ENCODE results near the gene GADD45GIP1. TPM values are rescaled to one million over a fixed set of nuclear protein-coding genes. Genes with fewer than 3 reads are reported as not detected.
A peak's percentile ranks its signal among the peaks of the same experiment; 100 is the strongest.
"Not testable (repeated sequence)": the region's sequence is repeated elsewhere in the genome, so short reads cannot be mapped to it uniquely, and the experiment has no call there.

Gene GADD45GIP1
- total RNA-seq, 1 experiment from 2014 or later = 36.7 TPM

- DNase-seq (ENCODE audit: low read depth, low spot score) (no peak), ATAC-seq (no peak)
- Histone ChIP-seq H3K36me3 (ENCODE audit: control insufficient read depth, insufficient read depth, low read length) (peaks cover 7% of the 10 kb centered on the region), H3K9me3 (ENCODE audit: control insufficient read depth, insufficient read depth, low read depth, low read length) (no peaks in the 10 kb centered on the region), H3K4me3 (ENCODE audit: low read depth in 2 of 2, low read length in 2 of 2) (peak overlapping the region; percentile 72 to 78), H3K27me3 (ENCODE audit: control insufficient read depth, insufficient read depth, low read length) (no peaks in the 10 kb centered on the region), H3K27ac (ENCODE audit: low read length) (peak overlapping the region; percentile 58), H3K4me1 (ENCODE audit: control insufficient read depth, insufficient read depth, low read length) (peaks cover 30% of the 10 kb centered on the region)
- TF ChIP-seq POLR2AphosphoS5 (IDR thresholded peaks at IDR 0.05; ENCODE audit: low read depth, low read length) = 0 out of 2 replicates have a peak, but pooled peaks have one; percentile 3
- TF ChIP-seq REST (IDR thresholded peaks at IDR 0.05; ENCODE audit: insufficient read depth in 1 of 2, low read depth in 2 of 2, low read length in 1 of 2) = no peak
- in situ Hi-C loops (cut with HindIII; ENCODE audit: low pct_unique_long_range_greater_than_20kb, low sequenced_read_pairs) (no loop called here), intact Hi-C loops (cut with micrococcal nuclease; ENCODE audit: unreplicated experiment) (no loop called here)
- BruUV-seq (replicated peaks) = no TSS peak
- CTCF ChIA-PET = no interaction called here
- POLR2A ChIA-PET = no interaction called here
These were observed 1.0 kb downstream of the GADD45GIP1 start for GRCh38 chr19:12955996-12956395.

GRCh38 chr19:12955575-12955974 lies 1.4 kb downstream of the GADD45GIP1 start:
- POLR2A ChIA-PET; H3K27me3 ChIP-seq (ENCODE audit: control insufficient read depth, insufficient read depth, low read length); H3K9me3 ChIP-seq (ENCODE audit: control insufficient read depth, insufficient read depth, low read depth, low read length); BruUV-seq (replicated peaks); ATAC-seq; intact Hi-C loops (cut with micrococcal nuclease; ENCODE audit: unreplicated experiment); H3K36me3 ChIP-seq (ENCODE audit: control insufficient read depth, insufficient read depth, low read length); in situ Hi-C loops (cut with HindIII; ENCODE audit: low pct_unique_long_range_greater_than_20kb, low sequenced_read_pairs); DNase-seq (ENCODE audit: low read depth, low spot score); CTCF ChIA-PET: not testable (repeated sequence)
- Histone ChIP-seq H3K4me3 (ENCODE audit: low read depth in 2 of 2, low read length in 2 of 2) (peak overlapping the region; percentile 72 to 78), H3K27ac (ENCODE audit: low read length) (peak overlapping the region; percentile 58), H3K4me1 (ENCODE audit: control insufficient read depth, insufficient read depth, low read length) (peaks cover 30% of the 10 kb centered on the region)

- Histone ChIP-seq H3K4me1 (ENCODE audit: control insufficient read depth, insufficient read depth, low read length) (peaks cover 30% of the 10 kb centered on the region), H3K27me3 (ENCODE audit: control insufficient read depth, insufficient read depth, low read length) (no peaks in the 10 kb centered on the region), H3K27ac (ENCODE audit: low read length) (peak overlapping the region; percentile 18), H3K9me3 (ENCODE audit: control insufficient read depth, insufficient read depth, low read depth, low read length) (no peaks in the 10 kb centered on the region), H3K4me3 (ENCODE audit: low read depth in 2 of 2, low read length in 2 of 2) (no peak overlapping the region), H3K36me3 (ENCODE audit: control insufficient read depth, insufficient read depth, low read length) (peaks cover 7% of the 10 kb centered on the region)
- in situ Hi-C loops (cut with HindIII; ENCODE audit: low pct_unique_long_range_greater_than_20kb, low sequenced_read_pairs) (no loop called here), intact Hi-C loops (cut with micrococcal nuclease; ENCODE audit: unreplicated experiment) (no loop called here)
- POLR2A ChIA-PET = interaction anchor here (0.6 kb wide), 1 partner anchor 228 kb away, joined by 5 read pairs; no protein-coding TSS in a partner anchor
- no peak for TF ChIP-seq TCF7L2 (IDR thresholded peaks at IDR 0.05; ENCODE audit: low read depth, low read length)
- TF ChIP-seq, protein P1, sequence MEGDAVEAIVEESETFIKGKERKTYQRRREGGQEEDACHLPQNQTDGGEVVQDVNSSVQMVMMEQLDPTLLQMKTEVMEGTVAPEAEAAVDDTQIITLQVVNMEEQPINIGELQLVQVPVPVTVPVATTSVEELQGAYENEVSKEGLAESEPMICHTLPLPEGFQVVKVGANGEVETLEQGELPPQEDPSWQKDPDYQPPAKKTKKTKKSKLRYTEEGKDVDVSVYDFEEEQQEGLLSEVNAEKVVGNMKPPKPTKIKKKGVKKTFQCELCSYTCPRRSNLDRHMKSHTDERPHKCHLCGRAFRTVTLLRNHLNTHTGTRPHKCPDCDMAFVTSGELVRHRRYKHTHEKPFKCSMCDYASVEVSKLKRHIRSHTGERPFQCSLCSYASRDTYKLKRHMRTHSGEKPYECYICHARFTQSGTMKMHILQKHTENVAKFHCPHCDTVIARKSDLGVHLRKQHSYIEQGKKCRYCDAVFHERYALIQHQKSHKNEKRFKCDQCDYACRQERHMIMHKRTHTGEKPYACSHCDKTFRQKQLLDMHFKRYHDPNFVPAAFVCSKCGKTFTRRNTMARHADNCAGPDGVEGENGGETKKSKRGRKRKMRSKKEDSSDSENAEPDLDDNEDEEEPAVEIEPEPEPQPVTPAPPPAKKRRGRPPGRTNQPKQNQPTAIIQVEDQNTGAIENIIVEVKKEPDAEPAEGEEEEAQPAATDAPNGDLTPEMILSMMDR (IDR thresholded peaks at IDR 0.05) = no peak
- no peak; the same call in 1 of the 2 replicates for TF ChIP-seq POLR2AphosphoS5 (IDR thresholded peaks at IDR 0.05; ENCODE audit: low read depth, low read length)
- TF ChIP-seq SIN3A (IDR thresholded peaks at IDR 0.05; ENCODE audit: borderline replicate concordance, insufficient read depth, low read depth, low read length) = no peak
- no peak for TF ChIP-seq REST (IDR thresholded peaks at IDR 0.05; ENCODE audit: insufficient read depth in 1 of 2, low read depth in 2 of 2, low read length in 1 of 2)
- ATAC-seq (no peak), DNase-seq (ENCODE audit: low read depth, low spot score) (no peak)
- TSS peak; percentile 79 for BruUV-seq (replicated peaks)
- CTCF ChIA-PET = interaction anchor here (0.6 to 1.3 kb wide), 2 partner anchors 10 to 11 kb away, joined by 3 to 5 read pairs; no protein-coding TSS in a partner anchor
These were observed 2.4 kb downstream of the GADD45GIP1 start for GRCh38 chr19:12954612-12954962.

Measured in Panc1 (cell line).